Kidney (tissue), 14 donors: ENCODE results near the gene KLK10. TPM values are rescaled to one million over a fixed set of nuclear protein-coding genes. Genes with fewer than 3 reads are reported as not detected.
A peak's percentile ranks its signal among the peaks of the same experiment; 100 is the strongest.

Source experiments
- DNase-seq, 5 donors: peaks; one replicate each; pipeline ENCODE4 v3.0.0-alpha.2; 2013 to 2020
- FAIRE-seq: peaks from 2 replicates; lab custom pipeline; 2012; peaks lifted over from hg19 to GRCh38; lab: Jason Lieb, UNC
- H3K27ac ChIP-seq, 2 donors: one replicate each; pipeline ENCODE4 v1.7.0; 2013; ENCODE audit warnings: low read depth in 2 of 2, low read length in 2 of 2, inconsistent platforms in 1 of 2
- H3K27me3 ChIP-seq: one replicate; pipeline ENCODE4 v1.7.1; 2013; ENCODE audit warnings: low read length, inconsistent platforms; ENCODE audit not compliant: control insufficient read depth, insufficient read depth
- H3K36me3 ChIP-seq, 3 donors: one replicate each; pipeline versions ENCODE4 v1.7.0 to v1.7.1; 2013; ENCODE audit warnings: low read length in 3 of 3, control low read depth in 1 of 3, inconsistent platforms in 1 of 3; ENCODE audit not compliant: insufficient read depth in 3 of 3, control insufficient read depth in 2 of 3
- H3K4me1 ChIP-seq, 3 donors: one replicate each; pipeline versions ENCODE4 v1.7.0 to v1.7.1; 2013; ENCODE audit warnings: low read length in 3 of 3, inconsistent platforms in 1 of 3, low read depth in 1 of 3; ENCODE audit not compliant: control insufficient read depth in 2 of 3, insufficient read depth in 2 of 3
- H3K4me3 ChIP-seq, 3 donors: one replicate each; pipeline versions ENCODE4 v1.7.0 to v1.8.1; 2013; ENCODE audit warnings: low read length in 3 of 3, control low read depth in 1 of 3, inconsistent platforms in 1 of 3
- H3K9ac ChIP-seq, 3 donors: one replicate each; pipeline versions ENCODE4 v1.7.0 to v1.7.1; 2013; ENCODE audit warnings: low read length in 3 of 3, control low read depth in 1 of 3, inconsistent platforms in 1 of 3
- H3K9me3 ChIP-seq, 3 donors: one replicate each; pipeline versions ENCODE4 v1.7.0 to v1.7.1; 2013; ENCODE audit warnings: low read length in 3 of 3, control low read depth in 1 of 3, inconsistent platforms in 1 of 3; ENCODE audit not compliant: control insufficient read depth in 2 of 3, insufficient read depth in 1 of 3
- CTCF ChIP-seq: IDR thresholded peaks from 3 replicates; pipeline ENCODE4 v1.5.1; 2012; ENCODE audit warnings: mild to moderate bottlenecking, moderate library complexity, borderline replicate concordance; ENCODE audit not compliant: insufficient read depth; ENCODE audit errors: extremely low read depth
- intact Hi-C: fragments of 100-400 bp; cut with DNase I; formaldehyde crosslinking; loops from one replicate; pipeline ENCODE4 v1.11.1; 2022
- polyA plus RNA-seq: library from polyadenylated mRNA; stranded (reverse); fragments of 350-450 nt; fragmentation: Illumina TruSeq; extraction: RNeasy Lipid Tissue Mini Kit (QIAGEN cat#74804); gene quantifications from one replicate; pipeline ENCODE4 v1.2.3, GENCODE V29; 2014; ENCODE audit warnings: low read depth, low replicate concordance; ENCODE audit not compliant: insufficient read depth
- total RNA-seq: library from RNA; stranded (reverse); fragmentation: NEBNext Ultra II Directional; extraction: Animal tissue kit (Norgen Biotek cat#: 25700); gene quantifications from one replicate; pipeline ENCODE4 v1.2.1, GENCODE V29; 2021
- donor health status: control.
- donor health status: control.
- donor health status: control.
- donor health status: control.
- donor health status: control.
- donor health status: DM: yes; HTN: yes; CAD: no.
- donor health status: Normal renal cell carcinoma (clear cell type).

The KLK10 gene
- total and polyA plus RNA-seq, 2 donors from 2014 or later, result 0.63 TPM; not detected in 1

GRCh38 chr19:50980208-50980607 lies 39.3 kb downstream of the KLK10 start:
- DNase-seq (peak in 1 of 5 donors; percentile 13), FAIRE-seq (no peak)
- H3K27me3 ChIP-seq, result no peaks in the 10 kb centered on the region
- no peak for TF ChIP-seq CTCF
- no peak overlapping the region for H3K4me3 ChIP-seq
- intact Hi-C loops, result no loop called here
- H3K36me3 ChIP-seq, result no peaks in the 10 kb centered on the region
- no peaks in the 10 kb centered on the region for H3K4me1 ChIP-seq
- H3K27ac ChIP-seq, result no peak overlapping the region
- H3K9me3 ChIP-seq, result no peaks in the 10 kb centered on the region
- H3K9ac ChIP-seq, result no peak overlapping the region

GRCh38 chr19:50979758-50980157 lies 39.8 kb downstream of the KLK10 start:
- Histone ChIP-seq H3K4me3 (no peak overlapping the region), H3K9me3 (no peaks in the 10 kb centered on the region), H3K27me3 (no peaks in the 10 kb centered on the region), H3K4me1 (no peaks in the 10 kb centered on the region), H3K27ac (no peak overlapping the region), H3K9ac (no peak overlapping the region), H3K36me3 (no peaks in the 10 kb centered on the region)
- intact Hi-C loops, result no loop called here
- DNase-seq, result no peak
- no peak for FAIRE-seq
- no peak for TF ChIP-seq CTCF

GRCh38 chr19:50978772-50979390 lies 40.6 kb downstream of the KLK10 start:
- FAIRE-seq, result no peak
- TF ChIP-seq CTCF, result no peak
- Histone ChIP-seq H3K9ac (no peak overlapping the region), H3K36me3 (no peaks in the 10 kb centered on the region), H3K27ac (no peak overlapping the region), H3K4me3 (no peak overlapping the region), H3K9me3 (no peaks in the 10 kb centered on the region), H3K4me1 (no peaks in the 10 kb centered on the region), H3K27me3 (no peaks in the 10 kb centered on the region)
- intact Hi-C loops, result no loop called here
- DNase-seq, result no peak

- no peak for TF ChIP-seq CTCF
- Histone ChIP-seq H3K4me1 (no peaks in the 10 kb centered on the region), H3K27me3 (no peaks in the 10 kb centered on the region), H3K4me3 (no peak overlapping the region), H3K27ac (no peak overlapping the region), H3K36me3 (no peaks in the 10 kb centered on the region), H3K9me3 (no peaks in the 10 kb centered on the region), H3K9ac (no peak overlapping the region)
- FAIRE-seq, result no peak
- intact Hi-C loops, result no loop called here
- no peak for DNase-seq
Measured at GRCh38 chr19:50977626-50978025, 41.9 kb downstream of the KLK10 start.
